MM.1S (cell line): ENCODE results near the gene TMED7.
A peak's percentile ranks its signal among the peaks of the same experiment; 100 is the strongest.

Experiments used
- DNase-seq: peaks from one replicate; pipeline ENCODE4 v3.0.0-alpha.2; 2015
- H2AFZ ChIP-seq: fragments of 300-600 bp; sonication (generic); 2 replicates; pipeline ENCODE4 v1.6.0; 2016; ENCODE audit warnings: antibody characterized with exemption, low read length
- H3F3A ChIP-seq: fragments of 300-600 bp; sonication (generic); 2 replicates; pipeline ENCODE4 v1.6.1; 2016; ENCODE audit warnings: mild to moderate bottlenecking, antibody characterized with exemption, low read length, moderate library complexity, mixed read lengths; ENCODE audit not compliant: insufficient read depth
- H3K27ac ChIP-seq: fragments of 300-600 bp; sonication (generic); 2 replicates; pipeline ENCODE4 v1.5.1; 2016; ENCODE audit warnings: mild to moderate bottlenecking, low read length
- H3K27me3 ChIP-seq: fragments of 300-600 bp; sonication (generic); replicated peaks from 2 replicates; pipeline ENCODE4 v1.6.0; 2016; ENCODE audit warnings: low read length; ENCODE audit not compliant: insufficient read depth
- H3K36me3 ChIP-seq: fragments of 300-600 bp; sonication (generic); replicated peaks from 2 replicates; pipeline ENCODE4 v1.6.1; 2016; ENCODE audit warnings: mild to moderate bottlenecking, low read length, mixed read lengths; ENCODE audit not compliant: insufficient read depth
- H3K4me1 ChIP-seq: fragments of 300-600 bp; sonication (generic); 2 replicates; pipeline ENCODE4 v1.6.1; 2016; ENCODE audit warnings: low read length, mixed read lengths
- H3K4me2 ChIP-seq: fragments of 300-600 bp; sonication (generic); 2 replicates; pipeline ENCODE4 v1.6.0; 2016; ENCODE audit warnings: low read depth, low read length
- H3K4me3 ChIP-seq: fragments of 300-600 bp; sonication (generic); 2 replicates; pipeline ENCODE4 v1.5.1; 2016; ENCODE audit warnings: low read length, mixed read lengths
- H3K79me2 ChIP-seq: fragments of 300-600 bp; sonication (generic); 2 replicates; pipeline ENCODE4 v1.6.1; 2016; ENCODE audit warnings: mixed run types, low read length, mixed read lengths
- H3K9ac ChIP-seq: fragments of 300-600 bp; sonication (generic); 2 replicates; pipeline ENCODE4 v1.6.1; 2016; ENCODE audit warnings: low read length, mixed read lengths
- H3K9me2 ChIP-seq: fragments of 300-600 bp; sonication (generic); replicated peaks from 2 replicates; pipeline ENCODE4 v1.6.1; 2016; ENCODE audit warnings: mild to moderate bottlenecking, low read length, mixed read lengths; ENCODE audit not compliant: insufficient read depth
- H3K9me3 ChIP-seq: fragments of 300-600 bp; sonication (generic); replicated peaks from 2 replicates; pipeline ENCODE4 v1.6.1; 2016; ENCODE audit warnings: mild to moderate bottlenecking, low read length, mixed read lengths; ENCODE audit not compliant: insufficient read depth
- H4K20me1 ChIP-seq: fragments of 300-600 bp; sonication (generic); 2 replicates; pipeline ENCODE4 v1.6.1; 2016; ENCODE audit warnings: mild to moderate bottlenecking, low read length, moderate library complexity, mixed read lengths; ENCODE audit not compliant: insufficient read depth
- CTCF ChIP-seq: fragments of 300-600 bp; sonication (generic); IDR thresholded peaks from 2 replicates; pipeline ENCODE4 v1.5.1; 2016; ENCODE audit warnings: antibody characterized with exemption, low read length, mixed read lengths
- EZH2 ChIP-seq: fragments of 300-600 bp; sonication (generic); optimal IDR thresholded peaks from 2 replicates; pipeline ENCODE3; 2017; ENCODE audit warnings: low read depth, mild to moderate bottlenecking, antibody characterized with exemption, low read length, mixed read lengths
- EZH2phosphoT487 ChIP-seq: fragments of 300-600 bp; sonication (generic); IDR thresholded peaks from 2 replicates; pipeline ENCODE4 v1.6.1; 2018; ENCODE audit warnings: antibody characterized with exemption, low read length

The TMED7 gene

DNA sequence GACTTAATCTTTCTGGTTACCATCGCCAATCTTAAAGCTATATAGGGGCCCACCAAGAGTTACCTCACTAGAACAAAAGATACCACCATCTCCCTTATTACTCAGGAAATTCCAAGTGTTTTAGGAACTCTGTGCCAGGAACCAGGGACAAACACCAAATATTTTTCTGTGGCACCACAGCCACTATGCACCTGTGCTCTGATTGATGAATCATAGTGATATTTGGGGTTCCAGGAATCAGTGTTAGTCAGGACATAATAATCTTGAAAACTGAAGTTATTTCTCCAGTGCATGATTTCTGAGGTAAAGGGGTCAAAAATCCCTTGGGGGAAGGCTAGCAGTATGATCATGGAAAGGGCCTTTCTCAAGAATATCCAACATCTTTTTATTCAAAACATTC is 10.2 kb upstream of the TMED7 start:
- TF ChIP-seq CTCF = no peak
- TF ChIP-seq EZH2 = no peak
- no peak for TF ChIP-seq EZH2phosphoT487
- Histone ChIP-seq H3K27ac (no peak overlapping the region), H3K4me1 (peaks cover 10% of the 10 kb centered on the region), H3K4me3 (no peak overlapping the region), H4K20me1 (peaks cover 5% of the 10 kb centered on the region; the same call in 1 of the 2 replicates), H3K4me2 (no peak overlapping the region), H3K36me3 (no peaks in the 10 kb centered on the region), H2AFZ (no peak overlapping the region), H3K9me3 (no peaks in the 10 kb centered on the region), H3K79me2 (no peaks in the 10 kb centered on the region), H3F3A (peaks cover 9% of the 10 kb centered on the region), H3K9me2 (no peaks in the 10 kb centered on the region), H3K9ac (no peak overlapping the region), H3K27me3 (peaks cover 60% of the 10 kb centered on the region)
- DNase-seq = no peak

- Histone ChIP-seq H3K9ac (no peak overlapping the region), H3K27ac (peak overlapping the region; percentile 32; the same call in 1 of the 2 replicates), H2AFZ (no peak overlapping the region)
These were observed 8.7 kb upstream of the TMED7 start for GRCh38 chr5:115634343-115635132.

DNA sequence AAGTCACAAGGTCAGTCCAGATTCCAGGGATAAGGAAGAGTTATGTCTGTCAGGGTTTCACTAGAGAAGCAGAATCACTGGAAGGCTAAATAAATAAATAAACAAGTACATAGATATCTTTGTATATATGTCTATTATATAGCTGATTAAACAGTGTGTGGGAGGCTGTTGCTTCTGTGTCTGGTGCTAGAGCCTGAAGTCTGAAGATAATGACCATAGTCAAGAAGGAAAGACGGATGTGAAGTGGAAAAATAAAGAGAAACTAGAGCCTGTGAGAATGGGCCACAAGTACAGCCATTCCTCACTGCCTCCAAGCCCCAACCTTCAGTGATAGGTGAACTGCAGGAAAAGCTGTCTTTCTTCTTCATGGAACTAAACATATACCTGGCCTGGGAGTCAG is 4.1 kb upstream of the TMED7 start:
- TF ChIP-seq EZH2 (no peak), EZH2phosphoT487 (no peak), CTCF (no peak)
- Histone ChIP-seq H3K4me3 (no peak overlapping the region), H3K9ac (no peak overlapping the region), H2AFZ (no peak overlapping the region), H3K9me3 (no peaks in the 10 kb centered on the region), H4K20me1 (peaks cover 5% of the 10 kb centered on the region; the same call in 1 of the 2 replicates), H3K4me1 (peaks cover 10% of the 10 kb centered on the region), H3K36me3 (no peaks in the 10 kb centered on the region), H3K27ac (no peak overlapping the region), H3K4me2 (no peak overlapping the region), H3F3A (peaks cover 9% of the 10 kb centered on the region), H3K27me3 (peaks cover 48% of the 10 kb centered on the region), H3K9me2 (no peaks in the 10 kb centered on the region), H3K79me2 (peaks cover 12% of the 10 kb centered on the region)
- DNase-seq = no peak

More at GRCh38 chr5:115634343-115635132, 8.7 kb upstream of the TMED7 start:
- Histone ChIP-seq H3F3A (peaks cover 9% of the 10 kb centered on the region), H3K9me2 (no peaks in the 10 kb centered on the region), H3K27me3 (peaks cover 75% of the 10 kb centered on the region), H4K20me1 (peaks cover 5% of the 10 kb centered on the region; the same call in 1 of the 2 replicates), H3K36me3 (no peaks in the 10 kb centered on the region), H3K4me2 (peak overlapping the region; percentile 61), H3K4me3 (peak overlapping the region; percentile 11; the same call in 1 of the 2 replicates), H3K4me1 (peaks cover 10% of the 10 kb centered on the region), H3K79me2 (no peaks in the 10 kb centered on the region), H3K9me3 (no peaks in the 10 kb centered on the region)
- TF ChIP-seq CTCF (peak; percentile 80), EZH2phosphoT487 (no peak), EZH2 (no peak)
- peak; percentile 85 for DNase-seq
